Mesendoderm (in vitro differentiated cells): ENCODE results near the gene CD27.

Source experiments
- DNase-seq: peaks from one replicate; pipeline ENCODE4 v3.0.0; 2013
- H2AK5ac ChIP-seq: 2 replicates; pipeline ENCODE4 v1.6.1; 2013; ENCODE audit warnings: low read length, inconsistent platforms
- H2BK120ac ChIP-seq: 2 replicates; pipeline ENCODE4 v1.6.1; 2013; ENCODE audit warnings: low read depth, mild to moderate bottlenecking, low read length, moderate library complexity, mixed read lengths
- H2BK15ac ChIP-seq: replicated peaks from 2 replicates; pipeline ENCODE4 v1.6.1; 2013; ENCODE audit warnings: low read depth, mild to moderate bottlenecking, moderate library complexity
- H2BK5ac ChIP-seq: 2 replicates; pipeline ENCODE4 v1.6.1; 2013; ENCODE audit warnings: low read length, inconsistent platforms
- H3K18ac ChIP-seq: 2 replicates; pipeline ENCODE4 v1.6.1; 2013; ENCODE audit warnings: mild to moderate bottlenecking, low read length, mixed read lengths
- H3K23ac ChIP-seq: one replicate; pipeline ENCODE4 v1.6.1; 2013; ENCODE audit warnings: low read length
- H3K27ac ChIP-seq: 2 replicates; pipeline ENCODE4 v1.5.1; 2013; ENCODE audit warnings: low read depth, mild to moderate bottlenecking, inconsistent platforms, low read length, moderate library complexity
- H3K27me3 ChIP-seq: 2 replicates; pipeline ENCODE4 v1.6.1; 2013; ENCODE audit warnings: low read length, control low read depth, mild to moderate bottlenecking, inconsistent platforms; ENCODE audit not compliant: insufficient read depth, poor library complexity
- H3K36me3 ChIP-seq: 2 replicates; pipeline ENCODE4 v1.6.1; 2013; ENCODE audit warnings: low read length, inconsistent platforms; ENCODE audit not compliant: control insufficient read depth, insufficient read depth
- H3K4ac ChIP-seq: one replicate; pipeline ENCODE4 v1.6.1; 2013; ENCODE audit warnings: low read depth, mild to moderate bottlenecking, low read length, moderate library complexity
- H3K4me1 ChIP-seq: 2 replicates; pipeline ENCODE4 v1.6.1; 2013; ENCODE audit warnings: low read depth, low read length, inconsistent platforms; ENCODE audit not compliant: control insufficient read depth
- H3K4me2 ChIP-seq: 2 replicates; pipeline ENCODE4 v1.6.1; 2013; ENCODE audit warnings: low read length
- H3K4me3 ChIP-seq: 2 replicates; pipeline ENCODE4 v1.5.1; 2013; ENCODE audit warnings: mild to moderate bottlenecking, low read length
- H3K56ac ChIP-seq: one replicate; pipeline ENCODE4 v1.6.1; 2013; ENCODE audit warnings: low read length
- H3K79me1 ChIP-seq: 2 replicates; pipeline ENCODE4 v1.6.1; 2013; ENCODE audit warnings: low read length, inconsistent platforms
- H3K79me2 ChIP-seq: 2 replicates; pipeline ENCODE4 v1.6.1; 2013; ENCODE audit warnings: mild to moderate bottlenecking, low read length; ENCODE audit not compliant: control insufficient read depth, insufficient read depth
- H3K9ac ChIP-seq: 2 replicates; pipeline ENCODE4 v1.6.1; 2013; ENCODE audit warnings: low read length, inconsistent platforms
- H4K5ac ChIP-seq: one replicate; pipeline ENCODE4 v1.6.1; 2013; ENCODE audit warnings: low read length
- H4K8ac ChIP-seq: one replicate; pipeline ENCODE4 v1.6.1; 2013; ENCODE audit warnings: low read depth, mild to moderate bottlenecking, control low read depth, low read length, moderate library complexity
- WGBS: extraction: QIAGEN DNeasy Blood & Tissue Kit; methylation state at CpG from one replicate; pipeline ENCODE4 v1.1.7; 2013; ENCODE audit warnings: low lambda C conversion rate, missing lambda C conversion rate; ENCODE audit not compliant: insufficient coverage; ENCODE audit errors: extremely low coverage; 5-methylcytosine and 5-hydroxymethylcytosine counted together

CD27 gene

DNA sequence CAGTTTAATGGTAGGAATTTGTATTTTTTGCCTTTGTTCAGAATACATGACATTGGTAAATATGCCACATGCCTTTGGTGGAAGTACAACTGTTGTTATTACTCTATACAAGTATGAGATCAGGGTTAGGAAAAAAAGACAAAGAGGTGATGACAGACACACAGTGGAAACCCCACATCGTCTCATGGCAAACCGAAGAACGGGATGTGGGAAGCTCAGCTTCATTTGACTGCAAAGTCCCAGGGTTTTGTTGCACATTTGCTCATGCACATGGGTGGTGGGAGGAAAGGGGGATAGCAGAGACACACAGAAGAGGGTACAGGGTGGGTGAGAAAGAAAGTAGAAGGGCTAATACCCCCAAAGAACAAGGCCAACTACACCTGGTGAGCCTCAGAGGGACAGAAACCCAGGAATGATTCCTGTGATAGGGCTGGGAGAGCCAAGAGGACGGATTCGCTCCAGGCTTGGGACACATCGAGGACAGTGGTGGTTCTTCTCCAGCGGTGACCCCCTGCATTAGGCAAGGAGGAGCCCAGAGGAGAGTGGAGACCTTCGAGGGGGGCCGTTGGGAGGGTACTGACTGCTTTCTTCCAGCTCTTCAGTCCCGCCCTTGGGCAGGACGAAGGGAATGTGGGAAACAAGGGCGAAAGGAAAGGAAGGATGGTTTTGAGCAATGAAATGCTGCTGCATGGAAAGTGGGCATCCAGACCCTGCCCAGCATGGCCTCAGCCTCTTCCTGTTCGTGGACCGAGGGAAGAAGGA, 17.7 kb downstream of the CD27 start:
- Histone ChIP-seq H3K9ac (no peak overlapping the region), H4K5ac (no peak overlapping the region), H2BK5ac (no peak overlapping the region), H3K79me1 (no peaks in the 10 kb centered on the region), H3K4ac (no peak overlapping the region), H3K36me3 (peaks cover 14% of the 10 kb centered on the region), H4K8ac (no peak overlapping the region), H3K4me1 (no peaks in the 10 kb centered on the region), H3K27me3 (no peaks in the 10 kb centered on the region), H3K4me2 (no peak overlapping the region), H3K4me3 (no peak overlapping the region), H3K27ac (no peak overlapping the region), H3K18ac (no peak overlapping the region), H2BK15ac (no peak overlapping the region), H3K56ac (no peak overlapping the region), H2BK120ac (no peak overlapping the region), H3K23ac (no peak overlapping the region), H2AK5ac (no peak overlapping the region), H3K79me2 (no peaks in the 10 kb centered on the region)
- WGBS, result no CpG with 5 or more reads among the region's 14 CpGs
- DNase-seq, result no peak

DNA sequence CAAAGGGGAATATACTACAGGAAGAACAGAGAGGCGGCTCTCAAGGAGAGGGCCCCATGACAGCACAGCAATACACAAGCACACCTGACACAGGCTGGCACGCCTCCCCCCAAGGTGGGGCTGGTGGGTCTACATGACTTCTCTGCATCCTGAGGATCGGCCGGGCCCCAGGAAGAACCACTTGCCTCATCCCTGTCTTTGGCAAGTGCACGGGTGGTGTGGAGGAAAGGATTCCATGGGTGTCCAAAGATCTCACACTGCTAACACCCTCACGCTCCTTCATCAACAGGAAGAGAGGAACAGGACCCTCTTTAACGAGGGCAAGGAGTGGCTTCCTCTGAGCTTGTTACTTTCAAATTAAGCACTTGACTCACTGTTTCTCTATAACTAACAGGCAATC, 18.5 kb downstream of the CD27 start:
- no peak overlapping the region for H4K8ac ChIP-seq
- WGBS, result no CpG with 5 or more reads among the region's 7 CpGs
- no peak overlapping the region for H2BK120ac ChIP-seq
- H2AK5ac ChIP-seq, result no peak overlapping the region
- H3K36me3 ChIP-seq, result peaks cover 14% of the 10 kb centered on the region
- H3K23ac ChIP-seq, result no peak overlapping the region
- no peak overlapping the region for H3K9ac ChIP-seq
- no peaks in the 10 kb centered on the region for H3K27me3 ChIP-seq
- no peak overlapping the region for H4K5ac ChIP-seq
- no peaks in the 10 kb centered on the region for H3K4me1 ChIP-seq
- no peak overlapping the region for H3K4me2 ChIP-seq
- no peak overlapping the region for H3K4me3 ChIP-seq
- no peak overlapping the region for H3K4ac ChIP-seq
- H3K27ac ChIP-seq, result no peak overlapping the region
- no peak for DNase-seq
- no peak overlapping the region for H2BK15ac ChIP-seq
- H2BK5ac ChIP-seq, result no peak overlapping the region
- H3K56ac ChIP-seq, result no peak overlapping the region
- H3K79me1 ChIP-seq, result peaks cover 2% of the 10 kb centered on the region
- no peaks in the 10 kb centered on the region for H3K79me2 ChIP-seq
- H3K18ac ChIP-seq, result no peak overlapping the region

DNA sequence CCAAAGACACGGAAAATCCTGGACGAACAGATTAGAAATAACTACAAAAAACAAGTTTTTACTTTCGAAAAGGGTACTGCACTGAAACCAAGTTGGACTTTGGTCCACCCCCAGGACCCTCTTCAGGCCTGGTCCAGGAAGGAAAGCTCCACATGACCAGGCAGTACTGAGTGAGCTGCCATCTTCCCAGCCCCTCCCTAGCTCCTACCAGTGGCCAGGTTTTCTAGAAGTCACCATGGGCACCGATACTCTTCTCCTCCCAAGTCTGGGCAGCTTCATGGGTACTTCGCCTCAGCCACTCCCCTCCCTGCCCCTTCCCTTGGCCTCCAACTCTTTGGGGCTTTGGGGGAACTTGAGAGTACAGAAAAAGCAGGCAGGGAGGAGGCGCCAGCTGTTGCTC, 19.1 kb downstream of the CD27 start:
- no peaks in the 10 kb centered on the region for H3K4me1 ChIP-seq
- H4K8ac ChIP-seq, result no peak overlapping the region
- no peak overlapping the region for H2BK120ac ChIP-seq
- no peak overlapping the region for H3K23ac ChIP-seq
- H3K18ac ChIP-seq, result no peak overlapping the region
- H4K5ac ChIP-seq, result no peak overlapping the region
- no peak for DNase-seq
- H3K56ac ChIP-seq, result no peak overlapping the region
- H3K27me3 ChIP-seq, result no peaks in the 10 kb centered on the region
- H3K4me2 ChIP-seq, result no peak overlapping the region
- no peak overlapping the region for H3K4me3 ChIP-seq
- H3K27ac ChIP-seq, result no peak overlapping the region
- peaks cover 14% of the 10 kb centered on the region for H3K36me3 ChIP-seq
- H3K79me2 ChIP-seq, result peaks cover 2% of the 10 kb centered on the region
- H3K9ac ChIP-seq, result no peak overlapping the region
- H3K4ac ChIP-seq, result no peak overlapping the region
- no peak overlapping the region for H2BK5ac ChIP-seq
- no peak overlapping the region for H2BK15ac ChIP-seq
- H3K79me1 ChIP-seq, result peaks cover 5% of the 10 kb centered on the region
- no CpG with 5 or more reads among the region's 6 CpGs for WGBS
- H2AK5ac ChIP-seq, result no peak overlapping the region

DNA sequence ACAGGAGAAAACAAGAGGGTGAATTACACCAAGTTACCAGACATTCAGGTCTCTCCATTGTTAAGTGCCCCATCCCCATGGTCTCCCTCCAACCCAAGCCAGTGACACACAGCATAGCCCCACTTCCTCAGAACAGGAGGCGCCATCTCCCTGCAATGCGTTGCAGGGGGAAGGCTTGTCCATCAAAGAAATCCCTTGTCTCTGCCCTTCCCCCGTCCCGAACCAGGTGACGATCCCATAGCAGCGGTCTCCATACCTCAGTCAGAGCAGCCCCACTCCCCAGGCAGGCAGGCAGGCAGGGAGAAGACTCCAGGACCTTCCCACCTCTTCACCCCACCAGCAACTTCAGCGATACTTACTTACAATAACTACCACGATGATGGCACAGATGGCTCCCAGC, 19.8 kb downstream of the CD27 start:
- Histone ChIP-seq H3K4ac (no peak overlapping the region), H3K4me2 (no peak overlapping the region), H3K27ac (no peak overlapping the region), H3K18ac (no peak overlapping the region), H3K23ac (no peak overlapping the region), H3K4me1 (peaks cover under 1% of the 10 kb centered on the region), H3K79me2 (peaks cover 2% of the 10 kb centered on the region), H3K36me3 (peaks cover 14% of the 10 kb centered on the region), H2BK5ac (no peak overlapping the region), H2BK120ac (no peak overlapping the region), H2BK15ac (no peak overlapping the region), H3K56ac (no peak overlapping the region), H2AK5ac (no peak overlapping the region), H3K79me1 (peaks cover 6% of the 10 kb centered on the region), H3K9ac (no peak overlapping the region), H3K27me3 (no peaks in the 10 kb centered on the region), H4K5ac (no peak overlapping the region), H3K4me3 (no peak overlapping the region), H4K8ac (no peak overlapping the region)
- no CpG with 5 or more reads among the region's 8 CpGs for WGBS
- no peak for DNase-seq

DNA sequence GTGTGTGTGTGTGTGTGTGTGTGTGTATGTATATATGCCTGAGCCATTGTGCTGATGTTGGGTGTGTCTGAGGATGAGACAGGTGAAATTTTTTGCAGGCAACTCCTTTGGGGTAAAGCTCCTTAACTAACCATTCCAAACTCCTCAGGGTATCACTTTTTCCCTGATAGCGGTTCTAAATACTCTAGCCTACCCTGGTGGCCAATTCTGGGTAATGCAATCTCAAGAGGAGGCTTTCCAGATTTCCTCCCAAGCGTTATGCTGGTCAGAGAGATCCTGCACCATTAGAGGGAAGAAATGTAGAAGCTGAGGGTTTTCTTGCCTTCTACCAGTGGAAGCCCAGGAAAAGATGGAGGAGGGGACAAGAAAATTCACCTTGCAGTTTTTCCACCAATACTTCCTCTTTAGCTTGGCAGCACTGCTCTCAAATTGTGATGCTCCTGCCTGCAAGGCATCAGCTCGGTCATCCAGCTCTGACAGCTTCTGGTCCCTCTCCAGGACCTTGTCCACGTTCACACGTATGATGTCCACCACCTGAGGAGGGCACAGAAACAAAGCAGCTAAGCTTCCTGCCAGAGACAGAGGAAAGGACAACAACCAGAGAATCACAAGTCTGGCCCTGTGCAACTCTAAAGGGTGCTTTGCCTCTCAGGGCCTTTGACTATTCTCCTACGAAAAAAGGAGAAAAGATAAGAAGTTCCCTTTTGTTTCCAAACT, 20.9 kb downstream of the CD27 start:
- Histone ChIP-seq H3K36me3 (peaks cover 14% of the 10 kb centered on the region), H2AK5ac (no peak overlapping the region), H3K56ac (no peak overlapping the region), H3K4me3 (no peak overlapping the region), H2BK5ac (no peak overlapping the region), H3K79me2 (peaks cover 2% of the 10 kb centered on the region), H3K79me1 (peaks cover 9% of the 10 kb centered on the region), H2BK120ac (no peak overlapping the region), H3K4me1 (peaks cover 4% of the 10 kb centered on the region), H3K9ac (no peak overlapping the region), H2BK15ac (no peak overlapping the region), H3K18ac (no peak overlapping the region), H3K27ac (no peak overlapping the region), H3K4ac (no peak overlapping the region), H4K8ac (no peak overlapping the region), H3K4me2 (no peak overlapping the region), H3K23ac (no peak overlapping the region), H4K5ac (no peak overlapping the region), H3K27me3 (no peaks in the 10 kb centered on the region)
- WGBS, result no CpG with 5 or more reads among the region's 6 CpGs
- peak; percentile 84 for DNase-seq
